Activated B cell treated with CpG ODN at 0.5 μM for 24 hours (primary cell): ENCODE results near the gene MFSD1. TPM values are rescaled to one million over a fixed set of nuclear protein-coding genes. Genes with fewer than 3 reads are reported as not detected.

Source experiments
- ATAC-seq: fragments of 200-7000 bp; cut with Tn5 transposase; one replicate; pipeline ENCODE4 v1.10.0; 2021; ENCODE audit warnings: low read depth, mild to moderate bottlenecking, moderate library complexity
- CTCF ChIA-PET: fragments of 350-600 bp; sonication (Branson Sonifier 250); formaldehyde crosslinking; loops from one replicate; lab custom pipeline; 2021; ENCODE audit warnings: antibody characterized with exemption; lab: Charles Lee
- POLR2A ChIA-PET: fragments of 350-600 bp; sonication (Branson Sonifier 250); formaldehyde crosslinking; loops from one replicate; lab custom pipeline; 2021; ENCODE audit warnings: antibody characterized with exemption; lab: Charles Lee
- DNase-seq: peaks from one replicate; pipeline ENCODE4 v3.0.0; 2022
- H3K27ac Mint-ChIP-seq: one replicate; pipeline ENCODE4 v1.8.0; 2020; ENCODE audit warnings: mixed read lengths
- H3K27me3 Mint-ChIP-seq: one replicate; pipeline ENCODE4 v1.8.0; 2021; ENCODE audit warnings: mixed read lengths
- H3K36me3 Mint-ChIP-seq: one replicate; pipeline ENCODE4 v1.8.0; 2021; ENCODE audit warnings: low read depth, mixed read lengths
- H3K4me1 Mint-ChIP-seq: one replicate; pipeline ENCODE4 v1.8.0; 2021; ENCODE audit warnings: mixed read lengths
- H3K4me3 Mint-ChIP-seq: one replicate; pipeline ENCODE4 v1.8.0; 2020; ENCODE audit warnings: mild to moderate bottlenecking, mixed read lengths
- H3K9me3 Mint-ChIP-seq: one replicate; pipeline ENCODE4 v1.8.0; 2020; ENCODE audit warnings: mixed read lengths
- CTCF ChIP-seq: fragments of 200-600 bp; IDR thresholded peaks from one replicate; pipeline ENCODE4 v1.8.0; 2022; ENCODE audit warnings: antibody characterized with exemption, mild to moderate bottlenecking
- intact Hi-C: fragments of 100-400 bp; cut with micrococcal nuclease; formaldehyde crosslinking; loops from one replicate; pipeline ENCODE4 v1.15.1; 2024
- total RNA-seq: library from RNA; stranded (reverse); gene quantifications from 2 replicates; pipeline ENCODE4 v1.2.3, GENCODE V29; 2022

Gene MFSD1
- total RNA-seq, result 36.8 and 41.6 TPM in 2 replicates

- no peaks in the 10 kb centered on the region for H3K27me3 Mint-ChIP-seq
- peak within 1 kb of the TSS; percentile 87 for H3K27ac Mint-ChIP-seq
- ChIA-PET POLR2A (interaction anchor here (0.7 to 2.9 kb wide), 7 partner anchors 10 to 1648 kb away, joined by 3 to 25 read pairs (median 4); partner anchors contain the start of genes GFM1, RSRC1 and TRIM59), CTCF (interaction anchor here (0.8 to 2.8 kb wide), 7 partner anchors 10 to 158 kb away, joined by 3 to 12 read pairs (median 4); partner anchors contain the start of gene GFM1)
- peaks cover 23% of the 10 kb centered on the region for H3K36me3 Mint-ChIP-seq
- peak within 1 kb of the TSS; percentile 94 for H3K4me3 Mint-ChIP-seq
- H3K4me1 Mint-ChIP-seq, result peaks cover 37% of the 10 kb centered on the region
- peak; percentile 89 for ATAC-seq
- no peak for TF ChIP-seq CTCF
- peak; percentile 82 for DNase-seq
- H3K9me3 Mint-ChIP-seq, result no peaks in the 10 kb centered on the region
- intact Hi-C loops, result loop anchor here (1.0 to 10.0 kb wide), 9 partner anchors 130 to 1955 kb away; partner anchors contain the start of genes CCNL1, IFT80, KPNA4 and LXN
Observed at GRCh38 chr3:158801696-158802408, at the start of gene MFSD1. TSS of gene MFSD1 (plus strand) at chr3:158802054. CDS start at chr3:158802153, 99 bp downstream.

- H3K27me3 Mint-ChIP-seq, result no peaks in the 10 kb centered on the region
- no peaks in the 10 kb centered on the region for H3K36me3 Mint-ChIP-seq
- ChIA-PET POLR2A (no interaction called here), CTCF (no interaction called here)
- ATAC-seq (no peak), DNase-seq (no peak)
- intact Hi-C loops, result no loop called here
- no peaks in the 10 kb centered on the region for H3K9me3 Mint-ChIP-seq
- H3K4me1 Mint-ChIP-seq, result no peaks in the 10 kb centered on the region
- no peak for TF ChIP-seq CTCF
- H3K27ac Mint-ChIP-seq, result no peak overlapping the region
- no peak overlapping the region for H3K4me3 Mint-ChIP-seq
Observed at GRCh38 chr3:158753854-158754253, 48.0 kb upstream of the MFSD1 start.

- H3K9me3 Mint-ChIP-seq, result no peaks in the 10 kb centered on the region
- no peaks in the 10 kb centered on the region for H3K36me3 Mint-ChIP-seq
- DNase-seq (no peak), ATAC-seq (no peak)
- H3K27me3 Mint-ChIP-seq, result no peaks in the 10 kb centered on the region
- ChIA-PET POLR2A (no interaction called here), CTCF (interaction anchor here (1.0 kb wide), 1 partner anchor 28 kb away, joined by 3 read pairs; no protein-coding TSS in a partner anchor)
- no peak for TF ChIP-seq CTCF
- intact Hi-C loops, result no loop called here
- H3K4me1 Mint-ChIP-seq, result no peaks in the 10 kb centered on the region
- no peak overlapping the region for H3K4me3 Mint-ChIP-seq
- no peak overlapping the region for H3K27ac Mint-ChIP-seq
Observed at GRCh38 chr3:158755421-158755820, 46.4 kb upstream of the MFSD1 start.

GRCh38 chr3:158761350-158761749 is 40.5 kb upstream of the MFSD1 start:
- TF ChIP-seq CTCF, result no peak
- no peak for ATAC-seq
- Mint-ChIP-seq H3K4me1 (no peaks in the 10 kb centered on the region), H3K27me3 (no peaks in the 10 kb centered on the region), H3K27ac (no peak overlapping the region), H3K36me3 (no peaks in the 10 kb centered on the region), H3K9me3 (no peaks in the 10 kb centered on the region), H3K4me3 (no peak overlapping the region)
- ChIA-PET CTCF (no interaction called here), POLR2A (no interaction called here)
- DNase-seq, result no peak
- intact Hi-C loops, result no loop called here

- Mint-ChIP-seq H3K9me3 (no peaks in the 10 kb centered on the region), H3K27ac (no peak overlapping the region), H3K4me3 (no peak overlapping the region), H3K4me1 (no peaks in the 10 kb centered on the region), H3K36me3 (no peaks in the 10 kb centered on the region), H3K27me3 (no peaks in the 10 kb centered on the region)
- ChIA-PET POLR2A (no interaction called here), CTCF (no interaction called here)
- no peak for ATAC-seq
- no peak for DNase-seq
- intact Hi-C loops, result no loop called here
- TF ChIP-seq CTCF, result no peak
Observed at GRCh38 chr3:158762701-158763100, 39.2 kb upstream of the MFSD1 start.
